Fibroblast of pulmonary artery (primary cell): Measurements from ENCODE around the gene LRP8.
A peak's percentile ranks its signal among the peaks of the same experiment; 100 is the strongest.
"Not testable (repeated sequence)": the region's sequence is repeated elsewhere in the genome, so short reads cannot be mapped to it uniquely, and the experiment has no call there.

Source experiments
- DNase-seq: peaks from one replicate; pipeline ENCODE4 v3.0.0-alpha.2; 2010; ENCODE audit warnings: low read depth
- H3K4me3 ChIP-seq: replicated peaks from 2 replicates; pipeline ENCODE4 v1.5.1; 2011; ENCODE audit warnings: low read depth, mild to moderate bottlenecking, control low read depth, low read length, moderate library complexity
- CTCF ChIP-seq: IDR thresholded peaks from 2 replicates; pipeline ENCODE4 v1.5.1; 2011; ENCODE audit warnings: mild to moderate bottlenecking, control low read depth, low read length, inconsistent platforms; ENCODE audit errors: missing control alignments

LRP8 gene

GRCh38 chr1:53285546-53285945 is 42.3 kb downstream of the LRP8 start:
- no peak for DNase-seq
- TF ChIP-seq CTCF, result no peak
- no peak overlapping the region for H3K4me3 ChIP-seq

- H3K4me3 ChIP-seq, result no peak overlapping the region
- DNase-seq, result no peak
- TF ChIP-seq CTCF, result no peak
Measured at GRCh38 chr1:53284224-53285020, 43.4 kb downstream of the LRP8 start.

- H3K4me3 ChIP-seq, DNase-seq: not testable (repeated sequence)
Measured at GRCh38 chr1:53283156-53283555, 44.7 kb downstream of the LRP8 start.

- H3K4me3 ChIP-seq, result no peak overlapping the region
- DNase-seq, result no peak
- no peak for TF ChIP-seq CTCF
Measured at GRCh38 chr1:53281133-53281532, 46.7 kb downstream of the LRP8 start.

- no peak for TF ChIP-seq CTCF
- H3K4me3 ChIP-seq, result no peak overlapping the region
- no peak for DNase-seq
Measured at GRCh38 chr1:53280496-53280895, 47.4 kb downstream of the LRP8 start.

- no peak overlapping the region for H3K4me3 ChIP-seq
- no peak for DNase-seq
- TF ChIP-seq CTCF, result no peak
Measured at GRCh38 chr1:53279296-53280200, 48.3 kb downstream of the LRP8 start.

- TF ChIP-seq CTCF, result peak; percentile 84
- DNase-seq, result peak; percentile 32
- H3K4me3 ChIP-seq, result no peak overlapping the region
Measured at GRCh38 chr1:53278298-53278725, 49.6 kb downstream of the LRP8 start.
